ENCODE data around the gene CLEC18C. TPM values are rescaled to one million over a fixed set of nuclear protein-coding genes. Genes with fewer than 3 reads are reported as not detected.
"Not testable (repeated sequence)": the region's sequence is repeated elsewhere in the genome, so short reads cannot be mapped to it uniquely, and the experiment has no call there.

CLEC18C gene
- total RNA-seq, 3 donors from 2014 or later, result 0.38 to 0.53 TPM; not detected in 1

DNA sequence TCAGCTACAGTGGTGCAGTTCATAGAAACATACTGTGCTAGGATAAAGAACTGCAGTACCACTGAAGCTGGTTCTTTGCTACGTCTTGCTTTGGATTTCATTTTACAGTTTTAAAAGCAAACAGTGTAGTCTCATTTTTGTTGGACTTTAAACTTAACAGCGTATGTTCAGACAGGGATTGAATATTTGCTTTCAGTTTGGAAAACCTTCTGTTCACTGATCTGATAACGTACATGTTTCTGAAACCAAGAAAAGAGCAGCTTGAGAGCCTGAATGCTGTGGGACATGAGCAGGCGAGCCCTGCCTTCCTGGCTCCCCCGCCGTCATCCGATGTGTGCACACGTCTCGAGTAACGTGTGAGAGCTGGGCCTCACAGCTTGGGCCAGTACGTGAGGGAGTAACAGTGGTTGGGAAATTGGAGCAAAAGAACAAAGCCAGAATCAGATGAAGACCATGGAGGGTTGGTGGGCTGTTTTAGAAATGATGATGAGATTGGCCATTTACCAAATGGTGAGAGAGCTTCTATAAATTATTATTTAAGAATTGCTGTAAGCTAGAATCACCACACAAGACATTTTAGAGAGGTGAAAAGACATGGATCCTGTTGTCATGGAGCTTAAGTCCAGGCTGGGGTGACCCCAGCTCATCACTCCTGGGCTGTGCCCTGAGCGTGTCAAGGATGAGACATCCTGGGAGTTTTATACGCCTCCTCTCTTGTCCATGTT is 20.8 kb upstream of the CLEC18C start:
- H3K27me3 Mint-ChIP-seq (ENCODE audit: low read depth), result no peaks in the 10 kb centered on the region
- no peak for DNase-seq
- no peaks in the 10 kb centered on the region for H3K9me3 Mint-ChIP-seq
- H3K4me1 Mint-ChIP-seq (ENCODE audit: low read depth), result no peaks in the 10 kb centered on the region
- peaks cover 53% of the 10 kb centered on the region for H3K36me3 Mint-ChIP-seq (ENCODE audit: insufficient read depth)
- no peak overlapping the region for H3K4me3 Mint-ChIP-seq
- no peak for ATAC-seq

DNA sequence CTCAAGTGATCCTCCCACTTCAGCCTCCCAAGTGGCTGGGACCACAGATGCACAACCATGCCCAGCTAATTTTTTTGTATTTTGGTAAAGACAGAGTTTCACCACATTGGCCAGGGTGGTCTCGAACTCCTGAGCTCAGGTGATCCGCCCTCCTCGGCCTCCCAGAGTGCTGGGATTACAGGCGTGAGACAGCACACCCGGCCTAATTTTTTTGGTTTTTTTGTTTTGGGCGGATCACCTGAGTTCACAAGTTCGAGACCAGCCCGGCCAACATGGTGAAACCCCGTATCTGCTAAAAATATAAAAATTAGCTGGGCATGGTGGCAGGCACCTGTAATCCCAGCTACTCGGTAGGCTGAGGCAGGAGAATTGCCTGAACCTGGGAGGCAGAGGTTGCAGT is 18.9 kb upstream of the CLEC18C start:
- peaks cover 48% of the 10 kb centered on the region for H3K36me3 Mint-ChIP-seq (ENCODE audit: insufficient read depth)
- not testable (repeated sequence) for H3K9me3 Mint-ChIP-seq; H3K4me1 Mint-ChIP-seq (ENCODE audit: low read depth); H3K27me3 Mint-ChIP-seq (ENCODE audit: low read depth); ATAC-seq; DNase-seq; H3K4me3 Mint-ChIP-seq

- H3K4me1 Mint-ChIP-seq (ENCODE audit: low read depth), result no peaks in the 10 kb centered on the region
- ATAC-seq (no peak), DNase-seq (no peak)
- H3K27me3 Mint-ChIP-seq (ENCODE audit: low read depth), result no peaks in the 10 kb centered on the region
- H3K9me3 Mint-ChIP-seq, result no peaks in the 10 kb centered on the region
- H3K4me3 Mint-ChIP-seq, result no peak overlapping the region
- H3K36me3 Mint-ChIP-seq (ENCODE audit: insufficient read depth), result peaks cover 44% of the 10 kb centered on the region
These were observed 17.2 kb upstream of the CLEC18C start for GRCh38 chr16:70156207-70156978.

GRCh38 chr16:70157105-70157476 is 16.5 kb upstream of the CLEC18C start:
- ATAC-seq (no peak), DNase-seq (no peak)
- no peaks in the 10 kb centered on the region for H3K27me3 Mint-ChIP-seq (ENCODE audit: low read depth)
- no peak overlapping the region for H3K4me3 Mint-ChIP-seq
- no peaks in the 10 kb centered on the region for H3K9me3 Mint-ChIP-seq
- peaks cover 44% of the 10 kb centered on the region for H3K36me3 Mint-ChIP-seq (ENCODE audit: insufficient read depth)
- no peaks in the 10 kb centered on the region for H3K4me1 Mint-ChIP-seq (ENCODE audit: low read depth)

DNA sequence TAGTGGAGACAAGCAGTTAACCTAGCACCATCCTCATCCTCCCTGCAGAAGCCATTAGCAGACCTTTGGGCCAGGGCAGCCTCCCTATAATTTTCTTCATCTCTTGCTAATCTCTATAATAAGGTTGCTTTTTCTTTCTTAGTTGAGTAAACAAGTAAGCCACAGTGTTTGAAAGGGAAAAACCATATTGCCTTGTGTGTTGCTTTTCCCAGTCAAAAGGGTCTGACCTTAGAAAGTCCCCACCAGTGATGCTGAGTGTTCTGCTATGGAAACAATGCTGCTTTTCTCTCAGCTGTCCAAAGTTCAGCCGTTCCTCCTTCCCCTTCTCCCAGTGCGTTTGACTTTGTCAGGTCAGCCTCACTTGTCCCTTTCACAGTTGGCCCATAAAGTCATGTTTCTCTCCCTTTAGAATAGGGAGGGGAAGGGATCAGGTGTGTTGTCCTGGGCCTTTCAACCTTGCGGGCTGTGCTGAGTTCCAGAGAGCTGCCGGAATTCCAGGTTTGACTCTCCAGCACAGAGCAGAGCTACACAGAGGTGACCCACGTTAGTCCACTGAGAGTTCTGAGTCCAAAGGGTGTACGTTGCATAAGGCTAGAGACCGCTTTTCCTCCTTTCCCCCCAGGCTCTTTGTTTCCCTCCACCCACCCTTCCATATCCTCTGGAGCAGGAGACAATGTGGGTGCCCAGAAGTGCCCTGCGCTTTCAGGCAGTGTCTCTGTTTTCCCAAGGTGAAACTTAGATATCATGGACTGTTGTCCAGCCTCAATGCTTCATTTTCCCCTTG is 15.9 kb upstream of the CLEC18C start:
- ATAC-seq (no peak), DNase-seq (no peak)
- Mint-ChIP-seq H3K27me3 (ENCODE audit: low read depth) (no peaks in the 10 kb centered on the region), H3K9me3 (no peaks in the 10 kb centered on the region), H3K4me3 (no peak overlapping the region), H3K36me3 (ENCODE audit: insufficient read depth) (peaks cover 43% of the 10 kb centered on the region), H3K4me1 (ENCODE audit: low read depth) (no peaks in the 10 kb centered on the region)

GRCh38 chr16:70158261-70158939 is 15.2 kb upstream of the CLEC18C start:
- Mint-ChIP-seq H3K4me3 (no peak overlapping the region), H3K9me3 (no peaks in the 10 kb centered on the region), H3K27me3 (ENCODE audit: low read depth) (no peaks in the 10 kb centered on the region), H3K4me1 (ENCODE audit: low read depth) (no peaks in the 10 kb centered on the region), H3K36me3 (ENCODE audit: insufficient read depth) (peaks cover 39% of the 10 kb centered on the region)
- DNase-seq, result no peak
- ATAC-seq, result no peak

GRCh38 chr16:70159355-70160348 is 13.9 kb upstream of the CLEC18C start:
- DNase-seq (no peak), ATAC-seq (no peak)
- Mint-ChIP-seq H3K4me1 (ENCODE audit: low read depth) (no peaks in the 10 kb centered on the region), H3K9me3 (no peaks in the 10 kb centered on the region), H3K27me3 (ENCODE audit: low read depth) (no peaks in the 10 kb centered on the region), H3K36me3 (ENCODE audit: insufficient read depth) (peaks cover 35% of the 10 kb centered on the region), H3K4me3 (no peak overlapping the region)

DNA sequence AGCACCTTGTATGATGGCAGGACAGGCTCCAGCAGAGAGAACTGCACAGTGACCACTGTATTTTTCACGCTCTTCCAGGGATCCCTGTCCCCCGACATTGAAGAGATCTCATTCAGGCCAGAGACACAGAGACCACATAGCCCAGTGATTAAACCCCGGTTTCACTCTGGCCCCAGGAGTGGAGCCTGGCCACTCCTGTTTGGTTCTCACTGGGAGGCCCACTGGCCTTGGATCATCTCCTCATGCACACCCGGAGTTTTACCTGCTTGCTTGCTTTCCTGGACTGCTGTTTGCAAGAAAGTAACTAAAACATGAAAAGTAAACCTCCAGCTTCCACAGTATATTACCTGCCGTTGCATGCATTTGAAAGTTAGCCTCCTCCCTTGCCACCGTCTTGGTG is 13.2 kb upstream of the CLEC18C start:
- Mint-ChIP-seq H3K4me1 (ENCODE audit: low read depth) (peaks cover 3% of the 10 kb centered on the region), H3K36me3 (ENCODE audit: insufficient read depth) (peaks cover 35% of the 10 kb centered on the region), H3K4me3 (no peak overlapping the region), H3K27me3 (ENCODE audit: low read depth) (no peaks in the 10 kb centered on the region), H3K9me3 (no peaks in the 10 kb centered on the region)
- ATAC-seq (no peak), DNase-seq (no peak)

GRCh38 chr16:70160821-70161220 is 12.8 kb upstream of the CLEC18C start:
- Mint-ChIP-seq H3K36me3 (ENCODE audit: insufficient read depth) (peaks cover 33% of the 10 kb centered on the region), H3K4me1 (ENCODE audit: low read depth) (peaks cover 3% of the 10 kb centered on the region), H3K9me3 (no peaks in the 10 kb centered on the region), H3K4me3 (no peak overlapping the region), H3K27me3 (ENCODE audit: low read depth) (no peaks in the 10 kb centered on the region)
- ATAC-seq, result no peak
- DNase-seq, result no peak

GRCh38 chr16:70161350-70161749 is 12.2 kb upstream of the CLEC18C start:
- Mint-ChIP-seq H3K9me3 (no peaks in the 10 kb centered on the region), H3K4me3 (no peak overlapping the region), H3K4me1 (ENCODE audit: low read depth) (peaks cover 3% of the 10 kb centered on the region), H3K36me3 (ENCODE audit: insufficient read depth) (peaks cover 27% of the 10 kb centered on the region), H3K27me3 (ENCODE audit: low read depth) (no peaks in the 10 kb centered on the region)
- ATAC-seq, result no peak
- no peak for DNase-seq

- H3K4me1 Mint-ChIP-seq (ENCODE audit: low read depth), result peaks cover 3% of the 10 kb centered on the region
- ATAC-seq (no peak), DNase-seq (no peak)
- no peaks in the 10 kb centered on the region for H3K9me3 Mint-ChIP-seq
- no peak overlapping the region for H3K4me3 Mint-ChIP-seq
- peaks cover 21% of the 10 kb centered on the region for H3K36me3 Mint-ChIP-seq (ENCODE audit: insufficient read depth)
- H3K27me3 Mint-ChIP-seq (ENCODE audit: low read depth), result no peaks in the 10 kb centered on the region
These were observed 11.5 kb upstream of the CLEC18C start for GRCh38 chr16:70162041-70162451.

DNA sequence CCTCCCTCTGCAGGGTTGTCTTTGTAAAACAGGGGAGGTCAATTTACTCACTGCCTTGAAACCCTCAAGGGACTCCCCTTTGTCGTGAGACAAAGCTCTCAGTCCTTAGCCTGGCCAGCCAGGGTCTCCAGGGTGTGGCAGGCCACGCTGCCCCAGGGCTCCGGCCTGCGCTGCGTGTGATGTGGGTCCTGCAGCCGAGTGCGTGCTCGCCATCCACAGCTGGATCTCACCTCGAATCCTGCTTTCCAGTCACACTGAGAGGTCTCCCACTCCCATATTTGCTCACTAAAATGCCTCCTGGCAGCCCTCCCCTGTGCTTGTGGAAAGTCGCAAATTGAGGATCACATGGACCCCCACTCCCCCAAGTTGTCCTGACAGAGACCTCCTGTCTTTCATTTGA is 10.0 kb upstream of the CLEC18C start:
- peaks cover 12% of the 10 kb centered on the region for H3K36me3 Mint-ChIP-seq (ENCODE audit: insufficient read depth)
- ATAC-seq, result no peak
- DNase-seq, result no peak
- peaks cover 3% of the 10 kb centered on the region for H3K4me1 Mint-ChIP-seq (ENCODE audit: low read depth)
- H3K4me3 Mint-ChIP-seq, result no peak overlapping the region
- no peaks in the 10 kb centered on the region for H3K9me3 Mint-ChIP-seq
- H3K27me3 Mint-ChIP-seq (ENCODE audit: low read depth), result no peaks in the 10 kb centered on the region

GRCh38 chr16:70166688-70167087 is 6.9 kb upstream of the CLEC18C start:
- H3K4me1 Mint-ChIP-seq (ENCODE audit: low read depth); H3K27me3 Mint-ChIP-seq (ENCODE audit: low read depth); DNase-seq; H3K9me3 Mint-ChIP-seq; H3K36me3 Mint-ChIP-seq (ENCODE audit: insufficient read depth); ATAC-seq; H3K4me3 Mint-ChIP-seq: not testable (repeated sequence)
